HepG2 (cell line): ENCODE results near the gene ATP1B2. TPM values are rescaled to one million over a fixed set of nuclear protein-coding genes. Genes with fewer than 3 reads are reported as not detected.

Experiments
- AKAP8 ChIP-seq: sonication (generic); formaldehyde crosslinking; IDR thresholded peaks from 2 replicates; pipeline ENCODE4 v1.5.1; 2020; ENCODE audit warnings: mild to moderate bottlenecking, missing genetic modification reagents
- ATF2 ChIP-seq: sonication (generic); formaldehyde crosslinking; IDR thresholded peaks from 2 replicates; pipeline ENCODE4 v1.4.0; 2020; ENCODE audit warnings: missing genetic modification reagents
- BHLHE40 ChIP-seq: IDR thresholded peaks from 2 replicates; pipeline ENCODE4 v1.6.1; 2011; ENCODE audit warnings: low read length, improper control_type of control experiment
- FOXA3 ChIP-seq: IDR thresholded peaks from 2 replicates; pipeline ENCODE4 v1.6.1; 2016; ENCODE audit warnings: missing genetic modification reagents, missing compliant biosample characterization
- FOXC1 ChIP-seq: sonication (generic); formaldehyde crosslinking; IDR thresholded peaks from 2 replicates; pipeline ENCODE4 v1.8.0; 2022; ENCODE audit warnings: mild to moderate bottlenecking, missing genetic modification reagents, borderline replicate concordance
- HDAC6 ChIP-seq: fragments of 200-600 bp; sonication (generic); IDR thresholded peaks from 2 replicates; pipeline ENCODE4 v1.7.0; 2017; ENCODE audit warnings: mild to moderate bottlenecking, antibody characterized with exemption, low read length, low read depth
- HHEX ChIP-seq: IDR thresholded peaks from 2 replicates; pipeline ENCODE4 v1.6.1; 2016; ENCODE audit warnings: control low read depth
- KDM3A ChIP-seq: IDR thresholded peaks from 2 replicates; pipeline ENCODE4 v1.6.1; 2018; ENCODE audit warnings: low read depth, missing compliant biosample characterization
- MNT ChIP-seq: fragments of 450-650 bp; IDR thresholded peaks from 2 replicates; pipeline ENCODE4 v1.6.1; 2016
- RFXANK ChIP-seq: IDR thresholded peaks from 2 replicates; pipeline ENCODE4 v1.6.1; 2016
- SPEN ChIP-seq: sonication (generic); formaldehyde crosslinking; IDR thresholded peaks from 2 replicates; pipeline ENCODE4 v1.5.1; 2020; ENCODE audit warnings: low read depth, mild to moderate bottlenecking, missing genetic modification reagents
- TAF1 ChIP-seq: sonication (generic); formaldehyde crosslinking; IDR thresholded peaks from 2 replicates; pipeline ENCODE4 v1.4.0; 2020; ENCODE audit warnings: missing genetic modification reagents
- TBX2 ChIP-seq: sonication (generic); formaldehyde crosslinking; IDR thresholded peaks from 2 replicates; pipeline ENCODE4 v1.5.0; 2020; ENCODE audit warnings: missing genetic modification reagents, mild to moderate bottlenecking, borderline replicate concordance
- TGIF2 ChIP-seq: IDR thresholded peaks from 2 replicates; pipeline ENCODE4 v1.6.1; 2016; ENCODE audit warnings: control low read depth, missing compliant biosample characterization
- ZFX ChIP-seq: sonication (generic); formaldehyde crosslinking; IDR thresholded peaks from 2 replicates; pipeline ENCODE4 v1.4.0; 2020; ENCODE audit warnings: mild to moderate bottlenecking, low read depth, missing genetic modification reagents, moderate library complexity
- ZNF773 ChIP-seq: sonication (generic); formaldehyde crosslinking; IDR thresholded peaks from 2 replicates; pipeline ENCODE4 v1.4.0; 2020; ENCODE audit warnings: missing genetic modification reagents, borderline replicate concordance
- ZSCAN12 ChIP-seq: sonication (generic); formaldehyde crosslinking; IDR thresholded peaks from 2 replicates; pipeline ENCODE4 v1.9.0; 2021; ENCODE audit warnings: mild to moderate bottlenecking, missing genetic modification reagents
- polyA plus RNA-seq, 8 experiments: library from polyadenylated mRNA; depleted of rRNA in 3 of 8; stranded (reverse) in 7 of 8; unstranded in 1 of 8; fragments of >200 nt; fragmentation: Illumina TruSeq in 4 of 8; extraction: Trizol in 4 of 8; gene quantifications; 2 replicates each; pipeline versions ENCODE4 v1.2.1 to v1.2.3, GENCODE V29; 2011 to 2016; ENCODE audit warnings: low read depth in 4 of 8, missing spikeins in 1 of 8, mixed read lengths in 1 of 8; ENCODE audit not compliant: insufficient read depth in 1 of 8
- total RNA-seq, 5 experiments: library from RNA; depleted of rRNA; stranded (reverse); fragments of >200 nt; fragmentation: Illumina TruSeq; extraction: Trizol; gene quantifications; 2 replicates each; pipeline ENCODE4 v1.2.3, GENCODE V29; 2016; ENCODE audit warnings: low read depth in 1 of 5
- TF ChIP-seq, protein P1 (sequence below), 2 experiments: sonication (generic) in 1 of 2; formaldehyde crosslinking in 1 of 2; IDR thresholded peaks; 2 replicates each; pipeline versions ENCODE4 v1.4.0 to v1.6.1; 2016 to 2020; ENCODE audit warnings: borderline replicate concordance in 1 of 2, low read depth in 1 of 2, mild to moderate bottlenecking in 1 of 2, missing genetic modification reagents in 1 of 2
- TF ChIP-seq, protein P2 (sequence below): sonication (generic); formaldehyde crosslinking; IDR thresholded peaks from 2 replicates; pipeline ENCODE4 v1.5.0; 2020; ENCODE audit warnings: missing genetic modification reagents
- TF ChIP-seq, protein P3 (sequence below): sonication (generic); formaldehyde crosslinking; IDR thresholded peaks from 2 replicates; pipeline ENCODE4 v1.8.1; 2023; ENCODE audit warnings: mild to moderate bottlenecking, missing genetic modification reagents

The ATP1B2 gene
- total and polyA plus RNA-seq, 2 of the 13 experiments (the other 11 are each of a cell fraction or from before 2014, with no cell fraction given), result not detected

- TF ChIP-seq MNT, result no peak
- TF ChIP-seq, protein P1, sequence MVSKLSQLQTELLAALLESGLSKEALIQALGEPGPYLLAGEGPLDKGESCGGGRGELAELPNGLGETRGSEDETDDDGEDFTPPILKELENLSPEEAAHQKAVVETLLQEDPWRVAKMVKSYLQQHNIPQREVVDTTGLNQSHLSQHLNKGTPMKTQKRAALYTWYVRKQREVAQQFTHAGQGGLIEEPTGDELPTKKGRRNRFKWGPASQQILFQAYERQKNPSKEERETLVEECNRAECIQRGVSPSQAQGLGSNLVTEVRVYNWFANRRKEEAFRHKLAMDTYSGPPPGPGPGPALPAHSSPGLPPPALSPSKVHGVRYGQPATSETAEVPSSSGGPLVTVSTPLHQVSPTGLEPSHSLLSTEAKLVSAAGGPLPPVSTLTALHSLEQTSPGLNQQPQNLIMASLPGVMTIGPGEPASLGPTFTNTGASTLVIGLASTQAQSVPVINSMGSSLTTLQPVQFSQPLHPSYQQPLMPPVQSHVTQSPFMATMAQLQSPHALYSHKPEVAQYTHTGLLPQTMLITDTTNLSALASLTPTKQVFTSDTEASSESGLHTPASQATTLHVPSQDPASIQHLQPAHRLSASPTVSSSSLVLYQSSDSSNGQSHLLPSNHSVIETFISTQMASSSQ (IDR thresholded peaks at IDR 0.05; ENCODE audit: low read depth), result 0 out of 2 replicates have a peak, but pooled peaks have one; percentile 12
- TF ChIP-seq, protein P1 (CRISPR knock-in tag; IDR thresholded peaks at IDR 0.05; ENCODE audit: borderline replicate concordance), result no peak
- TF ChIP-seq FOXA3 (CRISPR knock-in tag), result no peak; the same call in none of the 2 replicates
- TF ChIP-seq BHLHE40, result no peak
- no peak for TF ChIP-seq ZSCAN12
- TF ChIP-seq, protein P2, sequence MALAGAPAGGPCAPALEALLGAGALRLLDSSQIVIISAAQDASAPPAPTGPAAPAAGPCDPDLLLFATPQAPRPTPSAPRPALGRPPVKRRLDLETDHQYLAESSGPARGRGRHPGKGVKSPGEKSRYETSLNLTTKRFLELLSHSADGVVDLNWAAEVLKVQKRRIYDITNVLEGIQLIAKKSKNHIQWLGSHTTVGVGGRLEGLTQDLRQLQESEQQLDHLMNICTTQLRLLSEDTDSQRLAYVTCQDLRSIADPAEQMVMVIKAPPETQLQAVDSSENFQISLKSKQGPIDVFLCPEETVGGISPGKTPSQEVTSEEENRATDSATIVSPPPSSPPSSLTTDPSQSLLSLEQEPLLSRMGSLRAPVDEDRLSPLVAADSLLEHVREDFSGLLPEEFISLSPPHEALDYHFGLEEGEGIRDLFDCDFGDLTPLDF, result peak; percentile 81; the same call in 1 of the 2 replicates
- peak; percentile 21; the same call in 1 of the 2 replicates for TF ChIP-seq TBX2 (CRISPR knock-in tag)
- 0 out of 2 replicates have a peak, but pooled peaks have one; percentile 24 for TF ChIP-seq RFXANK
- TF ChIP-seq HHEX (CRISPR knock-in tag), result 0 out of 2 replicates have a peak, but pooled peaks have one; percentile 40
- peak; percentile 70; the same call in 1 of the 2 replicates for TF ChIP-seq SPEN (CRISPR knock-in tag)
- peak; percentile 74 for TF ChIP-seq TAF1 (CRISPR knock-in tag)
- no peak for TF ChIP-seq HDAC6
- TF ChIP-seq FOXC1 (CRISPR knock-in tag), result no peak; the same call in 1 of the 2 replicates
- TF ChIP-seq KDM3A (CRISPR knock-in tag), result no peak
- no peak for TF ChIP-seq ATF2 (CRISPR knock-in tag)
- no peak for TF ChIP-seq ZNF773 (CRISPR knock-in tag)
- TF ChIP-seq, protein P3, sequence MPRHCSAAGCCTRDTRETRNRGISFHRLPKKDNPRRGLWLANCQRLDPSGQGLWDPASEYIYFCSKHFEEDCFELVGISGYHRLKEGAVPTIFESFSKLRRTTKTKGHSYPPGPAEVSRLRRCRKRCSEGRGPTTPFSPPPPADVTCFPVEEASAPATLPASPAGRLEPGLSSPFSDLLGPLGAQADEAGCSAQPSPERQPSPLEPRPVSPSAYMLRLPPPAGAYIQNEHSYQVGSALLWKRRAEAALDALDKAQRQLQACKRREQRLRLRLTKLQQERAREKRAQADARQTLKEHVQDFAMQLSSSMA, result no peak
- TF ChIP-seq TGIF2, result no peak; the same call in 1 of the 2 replicates
- no peak for TF ChIP-seq AKAP8
- peak; percentile 48 for TF ChIP-seq ZFX (CRISPR knock-in tag)
Measured at GRCh38 chr17:7687908-7688807, 37.4 kb downstream of the ATP1B2 start, which contains the start of gene WRAP53 (continued).
